Measurements from ENCODE around the gene GRAMD1B.

GRAMD1B gene

DNA sequence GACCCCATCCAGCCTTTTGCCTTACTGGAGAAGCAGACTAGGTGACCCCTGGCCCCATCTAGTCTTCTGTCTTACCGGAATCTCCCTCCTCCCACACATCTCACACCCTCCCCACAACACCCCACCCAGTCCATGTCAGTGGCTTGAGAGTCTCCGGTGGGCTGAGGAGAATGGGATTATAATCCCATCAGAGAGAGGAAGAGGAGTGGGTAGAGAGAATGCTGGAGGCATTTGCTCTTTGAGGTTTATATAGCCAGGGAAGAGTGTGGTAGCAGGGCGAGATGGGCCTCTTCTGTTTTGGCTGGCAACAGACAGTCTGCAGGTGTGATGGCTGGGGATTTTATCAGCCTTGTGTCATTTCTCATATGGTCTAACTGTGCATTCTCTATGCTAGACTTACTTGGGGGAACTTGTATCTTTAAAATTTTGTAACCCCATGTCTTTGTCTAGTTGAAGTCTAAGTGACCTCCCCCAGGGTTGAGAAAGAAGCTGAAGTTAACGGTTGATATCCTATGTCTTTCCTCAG is 50.3 kb downstream of the GRAMD1B start:
- no peak for DNase-seq (ENCODE audit: low read depth)
- H3K4me3 ChIP-seq (replicated peaks; ENCODE audit: low read depth, low read length) = no peak overlapping the region
- no peak for TF ChIP-seq CTCF (IDR thresholded peaks at IDR 0.05; ENCODE audit: low read length, missing control alignments)

- H3K4me3 ChIP-seq (replicated peaks; ENCODE audit: low read depth, low read length) = no peak overlapping the region
- no peak for DNase-seq (ENCODE audit: low read depth)
- no peak for TF ChIP-seq CTCF (IDR thresholded peaks at IDR 0.05; ENCODE audit: low read length, missing control alignments)
Observed at GRCh38 chr11:123480882-123481281, 50.8 kb downstream of the GRAMD1B start.

DNA sequence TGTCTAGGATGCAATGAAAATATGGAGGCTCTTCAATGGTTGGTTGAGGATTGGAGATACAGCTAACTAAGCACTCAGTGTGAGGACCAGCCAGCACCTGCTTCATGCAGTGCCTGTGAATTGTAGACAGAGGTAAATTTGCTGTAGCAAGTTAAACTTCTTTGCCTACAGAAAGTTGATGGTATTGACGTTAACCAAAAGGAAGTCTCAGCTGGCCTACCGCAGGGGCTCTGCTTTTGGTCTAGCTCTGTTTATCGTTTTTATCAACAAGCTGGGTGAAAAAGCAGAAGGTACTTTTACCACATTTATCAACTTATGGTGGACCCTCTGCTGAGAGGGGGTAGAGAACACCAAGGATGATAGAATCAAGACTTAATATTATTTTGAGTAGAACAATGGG is 51.6 kb downstream of the GRAMD1B start:
- no peak for DNase-seq (ENCODE audit: low read depth)
- TF ChIP-seq CTCF (IDR thresholded peaks at IDR 0.05; ENCODE audit: low read length, missing control alignments) = no peak
- H3K4me3 ChIP-seq (replicated peaks; ENCODE audit: low read depth, low read length) = no peak overlapping the region

DNA sequence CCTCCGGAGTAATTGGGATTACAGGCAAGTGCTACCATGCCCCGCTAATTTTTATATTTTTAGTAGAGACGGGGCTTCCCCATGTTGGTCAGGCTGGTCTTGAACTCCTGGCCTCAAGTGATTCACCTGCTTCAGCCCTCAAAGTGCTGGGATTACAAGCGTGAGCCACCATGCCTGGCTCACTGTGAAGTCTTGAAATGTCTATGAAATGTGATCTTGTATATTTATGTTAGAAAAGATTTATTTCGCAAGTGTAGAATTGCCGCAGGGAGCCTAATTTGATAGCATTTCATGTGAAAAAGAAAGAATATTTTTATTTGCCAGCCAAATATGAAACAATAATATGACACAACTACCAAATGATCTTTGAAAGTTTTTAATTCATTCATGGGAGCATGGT is 52.1 kb downstream of the GRAMD1B start:
- DNase-seq (ENCODE audit: low read depth) = no peak
- TF ChIP-seq CTCF (IDR thresholded peaks at IDR 0.05; ENCODE audit: low read length, missing control alignments) = no peak
- no peak overlapping the region for H3K4me3 ChIP-seq (replicated peaks; ENCODE audit: low read depth, low read length)

- no peak for TF ChIP-seq CTCF (IDR thresholded peaks at IDR 0.05; ENCODE audit: low read length, missing control alignments)
- peak; percentile 53 for DNase-seq (ENCODE audit: low read depth)
- H3K4me3 ChIP-seq (replicated peaks; ENCODE audit: low read depth, low read length) = no peak overlapping the region
Observed at GRCh38 chr11:123483058-123483457, 53.0 kb downstream of the GRAMD1B start.

DNA sequence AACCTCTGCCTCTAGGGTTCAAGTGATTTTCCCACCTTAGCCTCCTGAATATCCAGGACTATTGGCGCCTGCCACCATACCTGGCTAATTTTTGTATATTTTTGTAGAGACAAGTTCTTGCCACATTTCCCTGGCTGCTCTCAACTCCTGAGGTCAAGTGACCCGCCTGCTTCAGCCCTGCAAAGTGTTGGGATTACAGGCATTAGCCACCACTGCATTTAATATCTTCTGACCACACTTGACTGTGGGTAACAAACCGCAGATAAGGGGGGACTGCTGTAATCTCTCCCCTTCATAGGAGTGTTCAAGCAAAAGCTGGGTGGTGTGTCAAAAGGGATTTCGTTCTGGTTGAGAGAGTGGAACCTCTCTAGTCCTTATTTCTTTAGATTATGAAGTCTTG is 53.4 kb downstream of the GRAMD1B start:
- TF ChIP-seq CTCF (IDR thresholded peaks at IDR 0.05; ENCODE audit: low read length, missing control alignments) = no peak
- DNase-seq (ENCODE audit: low read depth) = no peak
- H3K4me3 ChIP-seq (replicated peaks; ENCODE audit: low read depth, low read length) = no peak overlapping the region

DNA sequence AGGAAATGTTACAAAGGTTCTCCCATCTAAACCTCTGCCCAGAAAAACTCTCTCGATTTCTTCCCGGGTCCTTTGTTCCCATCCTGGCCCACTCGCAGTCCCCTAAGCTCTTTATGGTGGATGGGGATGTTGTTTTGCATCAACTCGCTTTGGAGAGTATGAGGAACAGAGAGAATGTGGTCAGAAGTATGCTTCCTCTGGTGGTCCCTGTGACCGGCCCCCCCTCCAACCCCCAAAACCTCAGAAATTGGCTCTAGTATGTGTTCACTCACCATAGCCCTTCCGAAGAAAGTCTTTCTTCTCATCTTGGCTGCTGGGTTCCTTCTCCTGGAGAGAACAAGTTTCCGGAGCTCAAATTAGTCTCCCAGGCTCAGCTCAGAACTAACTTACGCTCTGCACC is 54.4 kb downstream of the GRAMD1B start:
- H3K4me3 ChIP-seq (replicated peaks; ENCODE audit: low read depth, low read length) = no peak overlapping the region
- DNase-seq (ENCODE audit: low read depth) = no peak
- TF ChIP-seq CTCF (IDR thresholded peaks at IDR 0.05; ENCODE audit: low read length, missing control alignments) = no peak
